Erythroblast (primary cell): Measurements from ENCODE around the gene CYP11A1.
"Not testable (repeated sequence)": the region's sequence is repeated elsewhere in the genome, so short reads cannot be mapped to it uniquely, and the experiment has no call there.

ENCODE experiments used
- GATA1 ChIP-seq: IDR thresholded peaks from 2 replicates; pipeline ENCODE4 v1.6.1; 2011; ENCODE audit warnings: low read depth, mild to moderate bottlenecking, control low read depth, low read length, moderate library complexity
- POLR2A ChIP-seq: IDR thresholded peaks from 2 replicates; pipeline ENCODE4 v1.6.1; 2011; ENCODE audit warnings: mild to moderate bottlenecking, low read length

DNA sequence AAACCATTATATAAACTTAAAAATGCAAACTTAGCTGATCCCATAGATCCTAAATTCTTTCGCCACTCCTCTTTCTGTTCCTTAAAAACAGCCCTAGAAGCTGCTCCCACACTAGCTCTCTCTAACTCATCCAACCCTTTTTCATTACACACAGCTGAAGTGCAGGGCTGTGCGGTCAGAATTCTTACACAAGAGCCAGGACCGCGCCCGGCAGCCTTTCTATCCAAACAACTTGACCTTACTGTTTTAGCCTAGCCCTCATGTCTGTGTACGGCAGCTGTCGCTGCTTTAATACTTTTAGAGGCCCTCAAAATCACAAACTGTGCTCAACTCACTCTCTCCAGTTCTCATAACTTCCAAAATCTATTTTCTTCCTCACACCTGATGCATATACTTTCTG, 9.9 kb downstream of the CYP11A1 start:
- TF ChIP-seq POLR2A, GATA1: not testable (repeated sequence)
